H1 (cell line): ENCODE measurements around the gene CLN6. TPM values are rescaled to one million over a fixed set of nuclear protein-coding genes. Genes with fewer than 3 reads are reported as not detected.

Source experiments
- CTCF ChIA-PET: fragments of 300-600 bp; sonication (Branson Sonifier 250); formaldehyde crosslinking; loops from one replicate; lab custom pipeline; 2021; ENCODE audit not compliant: partially characterized antibody; lab: Charles Lee
- POLR2A ChIA-PET: fragments of 300-600 bp; sonication (Branson Sonifier 250); formaldehyde crosslinking; loops from one replicate; lab custom pipeline; 2021; ENCODE audit warnings: inconsistent platforms; ENCODE audit not compliant: partially characterized antibody; lab: Charles Lee
- DNase-seq, 2 experiments: peaks; one replicate each; pipeline versions ENCODE4 v3.0.0 to v3.0.0-alpha.2; 2010 to 2022; ENCODE audit warnings: low spot score in 2 of 2, low read depth in 1 of 2, mixed read lengths in 1 of 2
- FAIRE-seq: peaks from 2 replicates; lab custom pipeline; 2011; peaks lifted over from hg19 to GRCh38; lab: Jason Lieb, UNC
- H2AFZ ChIP-seq: 2 replicates; pipeline ENCODE4 v1.8.1; 2012; ENCODE audit warnings: low read length, inconsistent platforms
- H2AK5ac ChIP-seq: 2 replicates; pipeline ENCODE4 v1.6.1; 2013; ENCODE audit warnings: low read depth, low read length
- H2BK120ac ChIP-seq: replicated peaks from 2 replicates; pipeline ENCODE3; 2013; ENCODE audit warnings: low read depth, low read length, inconsistent platforms
- H2BK12ac ChIP-seq: 2 replicates; pipeline ENCODE4 v1.6.1; 2013; ENCODE audit warnings: low read depth, low read length
- H2BK15ac ChIP-seq: 2 replicates; pipeline ENCODE4 v1.6.1; 2013; ENCODE audit warnings: low read length
- H2BK20ac ChIP-seq: 2 replicates; pipeline ENCODE4 v1.6.1; 2013; ENCODE audit warnings: low read length
- H2BK5ac ChIP-seq: 2 replicates; pipeline ENCODE4 v1.6.1; 2013; ENCODE audit warnings: low read depth, low read length
- H3K14ac ChIP-seq: 2 replicates; pipeline ENCODE4 v1.6.1; 2013; ENCODE audit warnings: inconsistent platforms; ENCODE audit not compliant: insufficient read length
- H3K18ac ChIP-seq: 2 replicates; pipeline ENCODE4 v1.6.1; 2013; ENCODE audit warnings: low read length; ENCODE audit errors: extremely low read depth
- H3K23ac ChIP-seq: 2 replicates; pipeline ENCODE4 v1.6.1; 2013; ENCODE audit warnings: inconsistent platforms; ENCODE audit not compliant: insufficient read length
- H3K23me2 ChIP-seq: 2 replicates; pipeline ENCODE4 v1.6.1; 2013; ENCODE audit warnings: low read depth, low read length
- H3K27ac ChIP-seq: 2 replicates; pipeline ENCODE4 v1.6.1; 2011; ENCODE audit warnings: low read depth, low read length, inconsistent platforms
- H3K27me3 ChIP-seq, 4 experiments: replicated peaks in 1 of 4; 1 replicate in 1 of 4; 2 replicates in 3 of 4; pipeline versions ENCODE4 v1.6.1 to v1.8.1; 2011 to 2013; ENCODE audit warnings: low read length in 3 of 4, mild to moderate bottlenecking in 3 of 4, inconsistent platforms in 2 of 4, mixed read lengths in 2 of 4, moderate library complexity in 1 of 4; ENCODE audit not compliant: control insufficient read depth in 3 of 4, insufficient read depth in 3 of 4; ENCODE audit errors: extremely low read depth in 1 of 4
- H3K36me3 ChIP-seq, 4 experiments: 2 replicates each; pipeline versions ENCODE4 v1.6.1 to v1.8.1; 2011 to 2013; ENCODE audit warnings: mild to moderate bottlenecking in 4 of 4, low read length in 3 of 4, moderate library complexity in 2 of 4, control low read depth in 1 of 4, inconsistent platforms in 1 of 4; ENCODE audit not compliant: insufficient read depth in 4 of 4, control insufficient read depth in 2 of 4
- H3K4ac ChIP-seq: replicated peaks from 2 replicates; pipeline ENCODE3; 2013; ENCODE audit warnings: low read length, low read depth, mixed read lengths, inconsistent platforms; ENCODE audit not compliant: insufficient read length
- H3K4me1 ChIP-seq, 4 experiments: replicated peaks in 1 of 4; 1 replicate in 1 of 4; 2 replicates in 3 of 4; pipeline versions ENCODE4 v1.6.1 to v1.8.1; 2011 to 2013; ENCODE audit warnings: low read length in 3 of 4, inconsistent platforms in 2 of 4, mixed read lengths in 1 of 4; ENCODE audit not compliant: insufficient read depth in 4 of 4, control insufficient read depth in 3 of 4
- H3K4me2 ChIP-seq, 2 experiments: 2 replicates each; pipeline versions ENCODE4 v1.6.1 to v1.8.1; 2011 to 2013; ENCODE audit warnings: low read depth in 2 of 2, low read length in 2 of 2, control low read depth in 1 of 2, inconsistent platforms in 1 of 2, mild to moderate bottlenecking in 1 of 2; ENCODE audit not compliant: insufficient read depth in 1 of 2
- H3K4me3 ChIP-seq, 4 experiments: fragments of 200-600, 300-600 bp in 1 of 4; sonication (generic), shearing (Covaris generic), sonication (Bioruptor Twin) in 1 of 4; 2 replicates each; pipeline versions ENCODE4 v1.5.1 to v1.8.1; 2011 to 2016; ENCODE audit warnings: low read length in 4 of 4, low read depth in 3 of 4, control low read depth in 2 of 4, inconsistent platforms in 2 of 4, mild to moderate bottlenecking in 2 of 4, mixed read lengths in 1 of 4, moderate library complexity in 1 of 4; ENCODE audit not compliant: insufficient read depth in 2 of 4; ENCODE audit errors: extremely low read depth in 1 of 4
- H3K56ac ChIP-seq: replicated peaks from 2 replicates; pipeline ENCODE3; 2013; ENCODE audit warnings: low read depth, mild to moderate bottlenecking, mixed read lengths, low read length, inconsistent platforms; ENCODE audit not compliant: insufficient read length
- H3K79me1 ChIP-seq: 2 replicates; pipeline ENCODE4 v1.6.1; 2013; ENCODE audit warnings: low read depth, low read length, control low read depth
- H3K79me2 ChIP-seq, 2 experiments: 2 replicates each; pipeline versions ENCODE4 v1.6.1 to v1.8.1; 2012 to 2013; ENCODE audit warnings: low read length in 2 of 2, mild to moderate bottlenecking in 2 of 2, inconsistent platforms in 1 of 2; ENCODE audit not compliant: insufficient read depth in 2 of 2, control insufficient read depth in 1 of 2
- H3K9ac ChIP-seq, 4 experiments: replicated peaks in 1 of 4; 1 replicate in 1 of 4; 2 replicates in 3 of 4; pipeline versions ENCODE4 v1.6.1 to v1.8.1; 2011 to 2013; ENCODE audit warnings: low read depth in 3 of 4, low read length in 3 of 4, control low read depth in 2 of 4, mild to moderate bottlenecking in 2 of 4, moderate library complexity in 2 of 4, inconsistent platforms in 1 of 4; ENCODE audit errors: extremely low read depth in 1 of 4
- H3K9me3 ChIP-seq, 2 experiments: 2 replicates each; pipeline versions ENCODE4 v1.6.1 to v1.8.1; 2012 to 2013; ENCODE audit warnings: mild to moderate bottlenecking in 2 of 2, moderate library complexity in 2 of 2, control low read depth in 1 of 2, inconsistent platforms in 1 of 2, low read depth in 1 of 2, low read length in 1 of 2, mixed read lengths in 1 of 2; ENCODE audit not compliant: insufficient read depth in 2 of 2
- H4K20me1 ChIP-seq, 2 experiments: replicated peaks in 1 of 2; 2 replicates each; pipeline versions ENCODE3 to v1.8.1; 2011 to 2013; ENCODE audit warnings: inconsistent platforms in 2 of 2, low read length in 2 of 2, mild to moderate bottlenecking in 1 of 2; ENCODE audit not compliant: insufficient read depth in 2 of 2, control insufficient read depth in 1 of 2
- H4K5ac ChIP-seq: 2 replicates; pipeline ENCODE4 v1.6.1; 2013; ENCODE audit warnings: low read length, low read depth, mixed read lengths, inconsistent platforms; ENCODE audit not compliant: insufficient read length
- H4K8ac ChIP-seq: 2 replicates; pipeline ENCODE4 v1.8.0; 2013; ENCODE audit warnings: mild to moderate bottlenecking, moderate library complexity, low read length, inconsistent platforms; ENCODE audit not compliant: insufficient read depth; ENCODE audit errors: extremely low read depth
- H4K91ac ChIP-seq: replicated peaks from 2 replicates; pipeline ENCODE3; 2013; ENCODE audit warnings: low read length, mixed read lengths, inconsistent platforms; ENCODE audit not compliant: insufficient read length
- ATF3 ChIP-seq: IDR thresholded peaks from 2 replicates; pipeline ENCODE4 v1.6.1; 2011; ENCODE audit warnings: low read depth, mild to moderate bottlenecking, low read length; ENCODE audit not compliant: insufficient read depth
- BACH1 ChIP-seq: IDR thresholded peaks from 2 replicates; pipeline ENCODE4 v1.6.1; 2012; ENCODE audit warnings: low read length, improper control_type of control experiment
- CHD1 ChIP-seq: IDR thresholded peaks from 2 replicates; pipeline ENCODE4 v1.6.1; 2012; ENCODE audit warnings: low read depth, low read length, improper control_type of control experiment
- CREB1 ChIP-seq: IDR thresholded peaks from 2 replicates; pipeline ENCODE4 v1.6.1; 2012; ENCODE audit warnings: inconsistent platforms
- EP300 ChIP-seq, 2 experiments: IDR thresholded peaks; 1 replicate in 1 of 2; 2 replicates in 1 of 2; pipeline ENCODE4 v1.6.1; 2011 to 2012; ENCODE audit warnings: low read depth in 2 of 2, low read length in 2 of 2, mild to moderate bottlenecking in 2 of 2, borderline replicate concordance in 1 of 2, inconsistent platforms in 1 of 2, moderate library complexity in 1 of 2
- SIN3A ChIP-seq, 2 experiments: IDR thresholded peaks in 1 of 2; conservative IDR thresholded peaks in 1 of 2; 2 replicates each; pipeline ENCODE4 v1.6.1; 2011 to 2012; ENCODE audit warnings: low read length in 2 of 2, improper control_type of control experiment in 1 of 2, low read depth in 1 of 2, mild to moderate bottlenecking in 1 of 2
- SIX5 ChIP-seq: IDR thresholded peaks from 2 replicates; pipeline ENCODE4 v1.6.1; 2011; ENCODE audit warnings: mild to moderate bottlenecking, low read depth, low read length
- TAF1 ChIP-seq: IDR thresholded peaks from 2 replicates; pipeline ENCODE4 v1.6.1; 2011; ENCODE audit warnings: mild to moderate bottlenecking, low read depth, low read length
- TEAD4 ChIP-seq: IDR thresholded peaks from 2 replicates; pipeline ENCODE4 v1.6.1; 2012; ENCODE audit warnings: low read depth, low read length, inconsistent platforms, mixed read lengths
- YY1 ChIP-seq: IDR thresholded peaks from 2 replicates; pipeline ENCODE4 v1.6.1; 2011; ENCODE audit warnings: low read depth, mild to moderate bottlenecking, low read length
- ZNF274 ChIP-seq: IDR thresholded peaks from 2 replicates; pipeline ENCODE4 v1.7.0; 2012; ENCODE audit warnings: low read length, borderline replicate concordance; ENCODE audit errors: extremely low read depth
- WGBS, 2 experiments: shearing (Covaris generic) in 1 of 2; methylation state at CpG; one replicate each; pipeline versions ENCODE4 v1.1.6 to v1.1.7; 2013 to 2015; ENCODE audit warnings: low lambda C conversion rate in 2 of 2, mixed read lengths in 2 of 2, inconsistent platforms in 1 of 2, low coverage in 1 of 2, missing lambda C conversion rate in 1 of 2; ENCODE audit not compliant: insufficient replicate concordance in 2 of 2, insufficient coverage in 1 of 2, insufficient read length in 1 of 2; ENCODE audit errors: extremely low coverage in 1 of 2, missing lambda C conversion rate in 1 of 2; 5-methylcytosine and 5-hydroxymethylcytosine counted together
- polyA plus RNA-seq, 7 experiments: library from polyadenylated mRNA; depleted of rRNA in 3 of 7; stranded (reverse) in 5 of 7; unstranded in 2 of 7; fragments of >200 nt in 5 of 7; fragments of 200-250 nt in 2 of 7; gene quantifications; 1 replicate in 5 of 7; 2 replicates in 1 of 7; 4 replicates in 1 of 7; pipeline versions ENCODE4 v1.2.1 to v1.2.3, GENCODE V29; 2011 to 2013; ENCODE audit warnings: missing spikeins in 2 of 7, mixed read lengths in 2 of 7
- total RNA-seq: library from RNA; stranded (reverse); fragmentation: NEBNext Ultra II Directional; extraction: Animal tissue kit (Norgen Biotek cat#: 25700); gene quantifications from 2 replicates; pipeline ENCODE4 v1.2.1, GENCODE V29; 2021

Gene CLN6
- total and polyA plus RNA-seq, 2 of the 8 experiments (the other 6 are each of a cell fraction or from before 2014, with no cell fraction given), result 60.0 to 137 TPM

- CTCF ChIA-PET, result interaction anchor here (0.7 to 1.0 kb wide), 3 partner anchors 8 to 684 kb away, joined by 3 read pairs; no protein-coding TSS in a partner anchor
- H3K23me2 ChIP-seq, result no peaks in the 10 kb centered on the region
- FAIRE-seq, result no peak
Measured at GRCh38 chr15:68176601-68177000, 52.9 kb downstream of the CLN6 start.

More at GRCh38 chr15:68176601-68177000, 52.9 kb downstream of the CLN6 start:
- Histone ChIP-seq H2AFZ (no peak overlapping the region), H4K20me1 (no peaks in the 10 kb centered on the region), H4K8ac (no peak overlapping the region), H3K9me3 (no peaks in the 10 kb centered on the region), H2AK5ac (no peak overlapping the region), H3K14ac (no peak overlapping the region), H3K4me2 (no peak overlapping the region), H3K79me1 (no peaks in the 10 kb centered on the region), H3K27ac (no peak overlapping the region), H3K56ac (no peak overlapping the region), H4K5ac (no peak overlapping the region), H2BK120ac (no peak overlapping the region), H2BK20ac (no peak overlapping the region), H3K9ac (no peak overlapping the region), H3K4ac (no peak overlapping the region), H3K27me3 (no peaks in the 10 kb centered on the region), H3K36me3 (peaks cover 2 to 31% (median 15%) of the 10 kb centered on the region in 4 experiments; a peak in 7 of 8 replicates), H4K91ac (no peak overlapping the region), H2BK5ac (no peak overlapping the region), H2BK12ac (no peak overlapping the region), H3K4me3 (no peak overlapping the region), H2BK15ac (no peak overlapping the region), H3K23ac (no peak overlapping the region), H3K4me1 (no peaks in the 10 kb centered on the region), H3K18ac (no peak overlapping the region), H3K79me2 (no peaks in the 10 kb centered on the region)
- POLR2A ChIA-PET, result no interaction called here
- no peak for DNase-seq
- TF ChIP-seq TAF1 (no peak), YY1 (no peak), EP300 (IDR thresholded peaks at IDR 0.05; ENCODE audit: borderline replicate concordance in 1 of 2, low read depth in 2 of 2, low read length in 2 of 2) (no peak), TEAD4 (no peak), ATF3 (no peak), BACH1 (no peak), CREB1 (no peak), SIN3A (conservative IDR thresholded peaks at IDR 0.05 in 1 of 2, IDR thresholded peaks at IDR 0.05 in 1 of 2; ENCODE audit: low read depth in 1 of 2, low read length in 2 of 2) (no peak), ZNF274 (no peak), CHD1 (no peak), SIX5 (no peak)
- WGBS, 2 experiments, result 90% methylated on average over 3 of the region's 3 CpGs; no CpG with 5 or more reads in 1 of the 2 experiments
